WI38 (cell line): Measurements from ENCODE around the gene KRT4.
"Not testable (repeated sequence)": the region's sequence is repeated elsewhere in the genome, so short reads cannot be mapped to it uniquely, and the experiment has no call there.

Experiments
- H3K4me3 ChIP-seq: 2 replicates; pipeline ENCODE4 v1.5.1; 2011; ENCODE audit warnings: low read depth, mild to moderate bottlenecking, control low read depth, low read length
- CTCF ChIP-seq: IDR thresholded peaks from 2 replicates; pipeline ENCODE4 v1.5.1; 2012; ENCODE audit warnings: low read depth, mild to moderate bottlenecking, control low read depth, low read length

The KRT4 gene

GRCh38 chr12:52798003-52798670 is 15.8 kb downstream of the KRT4 start:
- no peak for TF ChIP-seq CTCF
- no peak overlapping the region for H3K4me3 ChIP-seq

GRCh38 chr12:52797529-52797894 is 16.4 kb downstream of the KRT4 start:
- no peak overlapping the region for H3K4me3 ChIP-seq
- no peak for TF ChIP-seq CTCF

- no peak overlapping the region for H3K4me3 ChIP-seq
- no peak for TF ChIP-seq CTCF
Measured at GRCh38 chr12:52796839-52797528, 16.9 kb downstream of the KRT4 start.

- H3K4me3 ChIP-seq = no peak overlapping the region
- no peak for TF ChIP-seq CTCF
Measured at GRCh38 chr12:52796429-52796794, 17.5 kb downstream of the KRT4 start.

- no peak within 1 kb of the TSS for H3K4me3 ChIP-seq
- TF ChIP-seq CTCF = no peak
Measured at GRCh38 chr12:52795694-52796428, 18.1 kb downstream of the KRT4 start, which contains the start of gene KRT3. KRT3 (minus strand) TSS chr12:52796117; CDS start chr12:52796042, 75 bp downstream.

- not testable (repeated sequence) for H3K4me3 ChIP-seq
Measured at GRCh38 chr12:52795332-52795674, 18.6 kb downstream of the KRT4 start.

- H3K4me3 ChIP-seq = no peak overlapping the region
- TF ChIP-seq CTCF = no peak
Measured at GRCh38 chr12:52794479-52795331, 19.2 kb downstream of the KRT4 start.
